HG03097 (cell line): ENCODE data around the gene COL16A1.

Source experiments
- ATAC-seq: cut with Tn5 transposase; IDR thresholded peaks from one replicate; pipeline ENCODE4 v1.9.1; 2021; ENCODE audit not compliant: unreplicated experiment, low FRiP score

The COL16A1 gene

DNA sequence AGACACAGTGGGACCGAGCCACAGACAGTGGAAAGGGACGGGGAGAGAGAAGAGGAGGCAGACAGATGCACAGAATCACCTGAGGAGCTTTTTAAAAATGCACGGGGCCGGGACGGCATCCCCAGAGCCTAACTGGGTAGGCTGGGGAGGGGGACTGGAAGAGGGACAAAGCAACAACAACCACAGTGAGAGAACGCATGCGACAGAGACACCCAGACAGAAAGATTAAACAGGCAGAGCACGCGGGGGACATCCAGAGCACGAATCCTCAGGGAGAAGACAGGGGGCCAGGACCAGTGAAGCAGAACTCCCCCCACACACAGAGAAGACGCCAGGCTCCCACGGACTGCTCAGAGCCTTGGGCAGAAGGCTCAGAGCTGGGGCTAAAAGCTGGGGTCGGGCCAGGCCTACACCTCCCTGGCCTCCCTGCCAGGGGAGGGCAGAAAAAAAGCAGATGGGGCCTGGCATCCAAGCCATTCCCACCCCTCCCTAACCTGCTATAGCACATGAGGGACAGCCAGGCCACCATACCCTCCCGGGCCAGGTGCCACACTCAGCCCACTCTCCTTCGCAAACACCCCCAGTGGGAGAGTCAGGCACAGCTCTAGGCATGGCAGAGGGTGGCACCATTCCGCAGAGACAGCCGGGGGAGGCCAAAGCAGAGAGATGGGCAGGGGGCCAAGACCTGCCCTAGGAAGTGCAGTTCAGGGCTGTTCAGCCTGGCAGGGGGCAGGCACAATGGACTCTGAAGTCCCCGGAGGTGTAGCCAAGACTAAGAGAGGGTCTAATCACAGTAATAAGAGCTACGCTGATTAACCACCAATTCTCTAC, 29.8 kb upstream of the COL16A1 start:
- ATAC-seq: no peak

DNA sequence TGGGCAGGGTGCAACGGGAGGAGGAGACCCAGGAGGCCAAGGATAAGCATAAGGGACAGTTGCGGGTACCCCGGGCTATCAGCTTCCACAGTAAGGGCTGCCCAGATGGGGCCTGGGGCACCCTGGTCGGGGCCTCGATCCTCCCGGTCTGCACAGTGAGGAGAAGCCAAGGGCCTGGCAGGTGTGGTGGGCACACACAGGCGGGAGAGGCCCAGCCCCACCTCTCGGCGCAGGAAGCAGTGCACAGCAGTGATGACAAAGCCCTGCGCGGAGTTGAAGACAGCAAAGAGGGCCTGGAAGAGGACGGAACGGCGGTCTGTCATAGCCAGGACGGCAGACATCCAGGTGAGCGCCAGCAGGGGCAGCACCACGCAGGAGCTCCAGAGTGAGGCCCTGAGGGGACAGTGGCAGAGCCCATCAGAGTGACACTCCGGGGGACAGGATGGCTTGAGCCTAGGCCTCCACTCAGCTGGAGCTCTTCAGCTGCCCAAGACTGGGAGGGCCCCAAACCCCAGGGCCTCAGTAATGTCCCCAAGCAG, 29.0 kb upstream of the COL16A1 start:
- ATAC-seq: no peak

- ATAC-seq: no peak
These were observed 28.5 kb upstream of the COL16A1 start for GRCh38 chr1:31732343-31732742.

- ATAC-seq: no peak
These were observed 27.3 kb upstream of the COL16A1 start for GRCh38 chr1:31731049-31731565.

DNA sequence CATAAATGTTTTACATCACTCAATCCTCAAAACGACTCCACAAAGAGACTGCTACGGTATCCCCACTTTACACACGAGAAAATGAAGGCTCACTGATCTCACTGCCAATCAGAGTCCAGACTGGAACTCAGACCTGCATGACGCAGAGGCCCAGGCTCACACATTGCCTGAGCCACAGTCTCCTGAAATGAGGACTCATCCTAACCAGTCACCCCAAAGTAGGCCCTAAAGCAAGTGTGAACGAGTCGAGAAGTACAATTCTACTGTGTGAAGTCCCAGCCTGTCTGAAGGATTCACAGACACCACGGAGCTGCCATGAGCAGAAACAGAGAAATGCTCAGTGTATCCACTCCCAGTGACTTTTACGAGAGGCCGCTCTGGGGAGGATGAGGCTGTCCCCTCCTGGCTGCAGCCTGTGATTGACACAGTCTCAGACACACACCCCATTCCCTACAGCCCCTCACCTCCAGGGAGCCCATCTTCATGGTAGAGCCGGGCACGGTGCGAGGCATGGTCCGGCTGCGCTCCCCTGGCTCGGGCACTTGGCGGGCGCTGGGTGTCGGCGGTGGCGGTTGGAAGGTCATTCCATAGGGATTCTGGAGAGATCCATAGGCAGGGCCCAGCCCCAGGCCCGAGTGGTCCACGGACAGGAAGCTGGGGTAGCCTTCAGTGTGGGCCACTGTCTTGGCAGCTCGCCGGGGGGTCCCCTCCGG, 26.7 kb upstream of the COL16A1 start:
- no peak for ATAC-seq

- no peak for ATAC-seq
These were observed 24.0 kb upstream of the COL16A1 start for GRCh38 chr1:31727849-31728248.

DNA sequence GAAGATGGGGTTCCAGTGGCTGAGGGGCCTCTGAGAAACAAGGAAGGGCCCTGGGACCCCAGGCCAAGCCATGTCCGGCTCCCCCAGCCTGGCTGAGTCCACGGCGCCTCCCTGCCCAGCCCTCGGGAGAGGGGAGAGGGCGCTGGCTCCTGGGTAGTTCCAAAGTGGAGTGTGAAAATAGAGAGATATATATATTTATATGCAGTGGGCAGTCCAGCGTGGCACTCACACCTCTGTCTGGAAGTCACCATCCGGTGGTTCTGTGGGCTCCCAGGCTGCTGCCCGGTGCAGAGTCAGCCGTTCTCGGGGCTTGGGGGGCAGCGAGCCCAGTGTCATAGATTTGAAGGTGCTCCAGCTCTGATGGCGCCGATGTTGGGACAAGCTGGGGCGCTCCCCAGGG, 23.4 kb upstream of the COL16A1 start:
- ATAC-seq: no peak

- no peak for ATAC-seq
These were observed 22.9 kb upstream of the COL16A1 start for GRCh38 chr1:31726715-31727114.

- ATAC-seq: no peak
These were observed 22.1 kb upstream of the COL16A1 start for GRCh38 chr1:31725777-31726535.

DNA sequence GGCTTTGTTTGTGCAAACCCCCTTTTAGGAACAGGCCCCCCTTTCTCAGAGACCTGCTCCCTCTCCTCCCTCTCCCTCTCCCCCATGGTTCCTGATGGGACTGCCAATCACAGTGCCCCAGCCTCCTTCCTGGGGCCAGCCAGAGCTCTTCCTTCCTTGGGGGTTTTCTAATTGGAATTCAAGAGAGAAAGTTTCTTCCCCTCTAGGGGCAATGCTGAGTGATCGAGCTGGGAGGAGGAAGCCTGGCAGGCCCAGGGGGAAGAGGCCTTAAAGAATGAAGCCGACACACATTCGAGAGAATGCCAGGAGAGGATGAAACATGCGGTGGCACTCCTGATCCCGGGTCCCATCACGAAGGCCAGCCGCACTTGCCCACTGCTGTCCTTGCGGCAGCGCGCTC, 21.3 kb upstream of the COL16A1 start:
- no peak for ATAC-seq

DNA sequence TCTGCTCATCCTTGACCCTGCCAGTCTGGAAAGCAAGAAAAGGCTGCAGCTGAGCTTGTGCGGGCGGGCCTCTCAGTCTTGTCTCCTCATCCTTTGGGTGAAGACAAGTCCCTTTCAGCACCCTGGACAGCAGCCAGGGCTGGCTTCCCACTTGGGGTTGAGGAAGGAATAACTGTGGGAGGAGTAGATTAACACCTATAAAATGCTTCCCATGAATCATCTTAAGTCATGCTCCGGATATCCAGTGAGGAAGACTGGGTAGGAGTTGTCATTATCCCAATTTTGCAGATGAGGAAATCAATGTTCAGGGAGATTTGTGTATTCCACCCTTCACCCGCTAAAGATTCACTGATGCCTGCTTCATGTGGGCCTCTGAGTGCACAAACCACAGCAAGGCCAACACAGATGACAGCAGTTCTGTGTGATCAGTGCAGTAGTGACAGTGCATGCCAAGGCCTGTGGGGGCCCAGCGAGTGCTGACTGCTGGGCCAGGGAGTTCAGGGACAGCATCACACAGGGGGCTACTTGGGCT, 20.1 kb upstream of the COL16A1 start:
- no peak for ATAC-seq

DNA sequence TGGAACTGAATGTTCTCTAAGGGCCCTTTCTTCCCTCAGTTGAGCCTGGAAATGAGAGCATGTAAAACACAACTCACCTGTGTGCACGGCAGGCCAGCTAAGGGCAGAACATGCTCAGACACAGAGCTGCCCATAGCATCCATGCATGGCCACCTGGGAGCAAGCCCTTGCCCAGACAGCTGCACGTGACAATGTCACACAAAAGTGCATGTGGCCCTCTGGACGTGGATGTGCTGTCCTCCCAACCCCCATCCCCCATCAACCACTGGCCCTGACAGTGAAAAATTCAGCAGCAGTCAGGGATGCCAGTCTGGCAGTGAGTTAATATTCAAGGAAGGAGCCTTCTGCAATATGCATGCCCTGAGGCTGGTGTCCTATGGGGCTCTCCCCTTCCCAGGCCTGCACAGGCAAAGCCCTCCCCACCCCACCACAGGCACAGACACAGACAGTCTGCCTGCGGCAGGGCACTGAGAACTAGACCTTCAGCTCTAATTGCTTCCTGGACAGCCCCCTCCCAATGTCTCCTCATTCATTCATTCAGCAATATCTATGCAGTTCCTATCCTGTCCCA, 14.6 kb upstream of the COL16A1 start:
- no peak for ATAC-seq

DNA sequence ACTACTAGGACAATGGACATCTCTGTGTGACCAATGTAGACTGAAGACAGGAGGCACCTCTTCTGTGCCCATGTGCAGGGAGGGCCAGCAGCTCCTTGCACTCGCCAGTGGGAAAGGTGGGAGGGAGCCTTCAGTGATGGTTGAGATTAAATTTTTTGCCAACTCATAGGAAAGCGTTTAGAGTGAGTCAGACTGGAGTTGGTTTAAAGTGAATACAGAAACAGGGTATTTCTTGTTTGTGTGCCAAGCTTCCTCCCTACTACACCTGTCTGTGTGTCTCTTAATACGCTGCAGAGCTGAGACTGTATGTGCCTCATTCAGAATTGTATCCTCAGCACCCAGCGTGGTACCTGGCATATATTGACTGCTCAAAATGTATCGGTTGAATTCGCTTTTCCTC, 13.5 kb upstream of the COL16A1 start:
- ATAC-seq: no peak

DNA sequence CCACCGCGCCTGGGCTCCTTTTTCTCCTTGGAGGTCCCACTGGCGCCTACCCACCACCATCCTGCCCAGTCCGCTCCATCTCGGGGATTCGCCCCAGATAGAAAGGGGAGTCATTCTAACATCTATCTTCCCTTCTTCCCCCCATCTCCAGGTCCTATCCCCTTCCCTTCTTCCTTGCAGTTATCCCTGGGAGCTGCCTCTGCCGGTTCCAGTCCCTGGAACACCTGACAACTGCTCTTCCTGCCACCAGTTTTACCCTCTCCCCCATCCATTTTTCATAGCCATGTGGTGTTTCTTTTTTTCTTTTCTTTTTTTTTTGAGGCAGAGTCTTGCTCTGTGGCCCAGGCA, 12.0 kb upstream of the COL16A1 start:
- no peak for ATAC-seq

- no peak for ATAC-seq
These were observed 11.5 kb upstream of the COL16A1 start for GRCh38 chr1:31715087-31715872.

- ATAC-seq: no peak
These were observed 10.7 kb upstream of the COL16A1 start for GRCh38 chr1:31714442-31715086.

DNA sequence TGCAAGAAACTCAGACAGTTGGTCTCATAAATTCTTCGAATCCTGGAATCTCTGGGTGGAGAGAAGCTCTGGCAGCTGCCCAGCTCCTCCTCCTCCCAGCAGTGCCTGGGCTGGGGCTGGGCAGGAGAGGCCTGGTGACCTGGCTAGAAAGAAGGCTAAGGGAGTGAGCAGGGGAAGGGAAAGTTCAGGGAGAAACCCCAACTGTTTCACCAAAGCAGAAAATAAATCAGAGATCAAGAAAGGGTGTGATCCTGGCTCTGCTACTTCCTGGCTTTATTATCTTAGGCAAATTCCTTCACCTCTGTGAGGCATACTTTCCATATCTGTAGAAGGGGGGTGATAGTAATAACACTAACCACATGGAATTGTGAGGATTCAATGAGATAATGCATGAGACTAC, 8.8 kb upstream of the COL16A1 start:
- no peak for ATAC-seq

DNA sequence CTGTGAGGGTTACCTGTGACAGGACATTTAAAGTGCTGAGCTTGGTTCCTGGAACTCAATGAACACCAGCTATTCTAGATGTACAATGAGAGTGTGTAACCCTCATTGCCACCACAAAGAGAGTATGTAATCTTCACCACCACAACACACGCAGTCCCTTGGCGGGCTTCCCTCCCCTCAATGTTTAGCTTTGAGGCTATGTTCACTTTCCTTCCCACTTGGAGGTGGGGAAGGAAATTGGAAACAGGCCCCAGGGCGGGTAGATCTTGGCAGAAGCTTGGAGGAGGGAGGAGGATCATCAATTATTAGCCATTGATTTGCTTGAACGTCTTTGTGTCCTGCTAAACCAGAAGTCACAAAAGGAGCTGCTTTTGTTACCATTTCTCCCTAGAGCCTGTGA, 8.3 kb upstream of the COL16A1 start:
- no peak for ATAC-seq

- no peak for ATAC-seq
These were observed 4.5 kb upstream of the COL16A1 start for GRCh38 chr1:31708324-31708723.
